K562 (cell line): ENCODE data around the gene VGF. TPM values are rescaled to one million over a fixed set of nuclear protein-coding genes. Genes with fewer than 3 reads are reported as not detected.

ENCODE experiments used
- ATAC-seq: fragments of 200-7000 bp; cut with Tn5 transposase; 3 replicates; pipeline ENCODE4 v1.9.1; 2020; ENCODE audit warnings: moderate library complexity
- BruUV-seq: library from RNA; stranded (reverse); fragments of 400-500 nt; replicated peaks from 2 replicates; lab custom pipeline; 2021; lab: Mats Ljungman, UMichigan
- CTCF ChIA-PET: fragments of 300-600 bp; formaldehyde crosslinking; extraction: SDS; loops from one replicate; lab custom pipeline; 2021; ENCODE audit warnings: low intra/inter-chr PET ratio; lab: Yijun Ruan, JAX
- POLR2A ChIA-PET: fragments of 300-600, 350-650 bp; sonication (Branson Sonifier 250); formaldehyde crosslinking; extraction: SDS; loops from one replicate; lab custom pipeline; 2021; ENCODE audit warnings: antibody characterized with exemption, inconsistent platforms; lab: Yijun Ruan, JAX
- DNase-seq, 4 experiments: peaks; one replicate each; pipeline versions ENCODE4 v3.0.0 to v3.0.0-alpha.2; 2011 to 2018; ENCODE audit warnings: low spot score in 3 of 4, mixed read lengths in 3 of 4; ENCODE audit errors: extremely low read depth in 1 of 4
- FAIRE-seq: peaks from 2 replicates; lab custom pipeline; 2011; peaks lifted over from hg19 to GRCh38; lab: Jason Lieb, UNC
- H2AFZ ChIP-seq: 2 replicates; pipeline ENCODE4 v1.6.0; 2011; ENCODE audit warnings: low read depth, low read length, control low read depth, inconsistent platforms
- H3K27ac ChIP-seq: fragments of 200-600 bp; 3 replicates; pipeline ENCODE4 v1.8.0; 2011; ENCODE audit warnings: low read depth, mild to moderate bottlenecking, control low read depth, inconsistent platforms, low read length, moderate library complexity, mixed read lengths; ENCODE audit errors: extremely low read depth
- H3K27me3 ChIP-seq, 2 experiments: fragments of 300-600 bp in 1 of 2; 2 replicates in 1 of 2; 3 replicates in 1 of 2; pipeline versions ENCODE4 v1.6.0 to v1.8.0; 2011; ENCODE audit warnings: inconsistent platforms in 2 of 2, low read length in 2 of 2, mild to moderate bottlenecking in 1 of 2, mixed read lengths in 1 of 2, moderate library complexity in 1 of 2; ENCODE audit not compliant: control insufficient read depth in 2 of 2, insufficient read depth in 2 of 2
- H3K36me3 ChIP-seq: fragments of 300-600 bp; 3 replicates; pipeline ENCODE4 v1.8.0; 2011; ENCODE audit warnings: mild to moderate bottlenecking, low read length, inconsistent platforms; ENCODE audit not compliant: control insufficient read depth, insufficient read depth
- H3K4me1 ChIP-seq, 2 experiments: fragments of 200-600 bp in 1 of 2; replicated peaks in 1 of 2; 2 replicates in 1 of 2; 3 replicates in 1 of 2; pipeline versions ENCODE4 v1.5.1 to v1.8.0; 2011; ENCODE audit warnings: inconsistent platforms in 2 of 2, low read length in 2 of 2, mild to moderate bottlenecking in 1 of 2, mixed read lengths in 1 of 2, moderate library complexity in 1 of 2; ENCODE audit not compliant: control insufficient read depth in 2 of 2, insufficient read depth in 2 of 2
- H3K4me2 ChIP-seq: 2 replicates; pipeline ENCODE4 v1.6.1; 2011; ENCODE audit warnings: low read length, control low read depth, inconsistent platforms, mixed read lengths; ENCODE audit not compliant: insufficient read depth
- H3K4me3 ChIP-seq: fragments of 200-600 bp; sonication (generic), shearing (Covaris generic); 2 replicates; pipeline ENCODE4 v1.5.1; 2016; ENCODE audit warnings: control low read depth, inconsistent platforms
- H3K79me2 ChIP-seq: fragments of 200-600 bp; 3 replicates; pipeline ENCODE4 v1.8.0; 2011; ENCODE audit warnings: low read length, inconsistent platforms; ENCODE audit not compliant: control insufficient read depth, insufficient read depth
- H3K9ac ChIP-seq, 2 experiments: 2 replicates each; pipeline versions ENCODE4 v1.6.0 to v1.6.1; 2011; ENCODE audit warnings: low read depth in 2 of 2, low read length in 2 of 2, control low read depth in 1 of 2, inconsistent platforms in 1 of 2, mild to moderate bottlenecking in 1 of 2, mixed read lengths in 1 of 2; ENCODE audit not compliant: insufficient read depth in 1 of 2
- H3K9me1 ChIP-seq: one replicate; pipeline ENCODE4 v1.6.0; 2011; ENCODE audit warnings: inconsistent platforms, mild to moderate bottlenecking, low read length, moderate library complexity; ENCODE audit not compliant: control insufficient read depth, insufficient read depth
- H3K9me3 ChIP-seq: replicated peaks from 2 replicates; pipeline ENCODE4 v1.5.1; 2011; ENCODE audit warnings: low read depth, low read length, inconsistent platforms; ENCODE audit not compliant: control insufficient read depth, insufficient read depth
- H4K20me1 ChIP-seq: replicated peaks from 2 replicates; pipeline ENCODE4 v1.6.1; 2011; ENCODE audit warnings: low read length, inconsistent platforms, mixed read lengths; ENCODE audit not compliant: control insufficient read depth, insufficient read depth
- CBX5 ChIP-seq: IDR thresholded peaks from 2 replicates; pipeline ENCODE4 v1.6.1; 2014; ENCODE audit warnings: low read depth, borderline replicate concordance
- ELF2 ChIP-seq: fragments of 250-450 bp; sonication (Bioruptor Pico); IDR thresholded peaks from 2 replicates; pipeline ENCODE4 v1.5.0; 2021; ENCODE audit warnings: mild to moderate bottlenecking
- ELK1 ChIP-seq: sonication (generic); formaldehyde crosslinking; IDR thresholded peaks from 2 replicates; pipeline ENCODE4 v1.8.1; 2022; ENCODE audit warnings: missing genetic modification reagents
- FOXA3 ChIP-seq, 2 experiments: fragments of 450-650 bp in 1 of 2; sonication (generic) in 1 of 2; formaldehyde crosslinking; IDR thresholded peaks in 1 of 2; conservative IDR thresholded peaks in 1 of 2; 2 replicates each; pipeline versions ENCODE4 v1.4.0 to v1.8.0; 2020 to 2022; ENCODE audit warnings: mild to moderate bottlenecking in 2 of 2, missing genetic modification reagents in 1 of 2
- HINFP ChIP-seq: fragments of 450-650 bp; conservative IDR thresholded peaks from 2 replicates; pipeline ENCODE4 v1.6.1; 2016; ENCODE audit warnings: missing genetic modification characterization, low read depth, mild to moderate bottlenecking, control low read depth, missing compliant biosample characterization
- HNRNPK ChIP-seq: fragments of 200-400 bp; formaldehyde crosslinking; IDR thresholded peaks from one replicate; pipeline ENCODE4 v1.6.1; 2018; ENCODE audit warnings: mild to moderate bottlenecking, low read depth, low read length; ENCODE audit not compliant: poor library complexity, severe bottlenecking
- POLR2A ChIP-seq: fragments of 450-650 bp; conservative IDR thresholded peaks from 2 replicates; pipeline ENCODE4 v1.6.1; 2016
- PYGO2 ChIP-seq: fragments of 450-650 bp; IDR thresholded peaks from 2 replicates; pipeline ENCODE4 v1.6.1; 2016; ENCODE audit warnings: mild to moderate bottlenecking, missing genetic modification characterization, moderate library complexity, missing compliant biosample characterization
- RFX5 ChIP-seq: IDR thresholded peaks from 2 replicates; pipeline ENCODE4 v1.6.1; 2011; ENCODE audit warnings: low read depth, mild to moderate bottlenecking, improper control_type of control experiment, low read length
- WHSC1 ChIP-seq: IDR thresholded peaks from one replicate; pipeline ENCODE4 v1.6.1; 2012; ENCODE audit warnings: low read length, control low read depth, inconsistent platforms
- ZBTB17 ChIP-seq: fragments of 450-650 bp; formaldehyde crosslinking; IDR thresholded peaks from 2 replicates; pipeline ENCODE4 v1.4.0; 2020; ENCODE audit warnings: mild to moderate bottlenecking
- WGBS: fragments of 100-300 bp; shearing (Covaris generic); methylation state at CpG from one replicate; pipeline ENCODE4 v1.1.6; 2016; ENCODE audit warnings: low coverage, mixed read lengths; ENCODE audit not compliant: insufficient coverage; ENCODE audit errors: missing lambda C conversion rate; 5-methylcytosine and 5-hydroxymethylcytosine counted together
- in situ Hi-C: fragments of 300-500 bp; cut with MboI; formaldehyde crosslinking; loops from 4 replicates; pipeline ENCODE4 v1.15.0; 2018; ENCODE audit warnings: inconsistent platforms, mixed read lengths
- intact Hi-C: fragments of 100-400 bp; cut with micrococcal nuclease; formaldehyde crosslinking; loops from 2 replicates; pipeline ENCODE4 v1.14.2; 2022
- polyA plus RNA-seq, 8 experiments: library from polyadenylated mRNA; depleted of rRNA in 4 of 8; stranded (reverse) in 5 of 8; unstranded in 3 of 8; fragments of >200 nt; fragmentation: Nextera tagmentation in 2 of 8; fragmentation: Illumina TruSeq in 1 of 8; extraction: Ambion mirVana in 2 of 8; extraction: Trizol in 1 of 8; gene quantifications; 2 replicates each; pipeline versions ENCODE4 v1.2.1 to v1.2.3, GENCODE V29; 2011 to 2014; ENCODE audit warnings: inconsistent platforms in 1 of 8, missing spikeins in 1 of 8
- total RNA-seq, 7 experiments: library from RNA; depleted of rRNA in 6 of 7; stranded (reverse); fragments of >200 nt in 6 of 7; fragmentation: Illumina TruSeq in 2 of 7; extraction: Trizol in 2 of 7; gene quantifications; 2 replicates each; pipeline versions ENCODE4 v1.2.1 to v1.2.3, GENCODE V29; 2011 to 2021; ENCODE audit warnings: low replicate concordance in 1 of 7
- TF ChIP-seq, protein P1 (sequence below): fragments of 450-650 bp; IDR thresholded peaks from one replicate; pipeline ENCODE4 v1.6.1; 2018; ENCODE audit warnings: mild to moderate bottlenecking, moderate library complexity; ENCODE audit not compliant: partially characterized antibody
- TF ChIP-seq, protein P2 (sequence below): sonication (generic); formaldehyde crosslinking; IDR thresholded peaks from 2 replicates; pipeline ENCODE4 v1.9.0; 2022; ENCODE audit warnings: mild to moderate bottlenecking, missing genetic modification reagents

VGF gene
- total and polyA plus RNA-seq, 9 of the 15 experiments (the other 6 are each of a cell fraction or from before 2014, with no cell fraction given) = 0.03 to 5.7 (median 0.34) TPM

GRCh38 chr7:101138213-101138870 lies 27.0 kb downstream of the VGF start (continued):
- TF ChIP-seq ELF2 (CRISPR knock-in tag) (peak; percentile 61), RFX5 (no peak), POLR2A (peak; percentile 83)
- TF ChIP-seq, protein P1, sequence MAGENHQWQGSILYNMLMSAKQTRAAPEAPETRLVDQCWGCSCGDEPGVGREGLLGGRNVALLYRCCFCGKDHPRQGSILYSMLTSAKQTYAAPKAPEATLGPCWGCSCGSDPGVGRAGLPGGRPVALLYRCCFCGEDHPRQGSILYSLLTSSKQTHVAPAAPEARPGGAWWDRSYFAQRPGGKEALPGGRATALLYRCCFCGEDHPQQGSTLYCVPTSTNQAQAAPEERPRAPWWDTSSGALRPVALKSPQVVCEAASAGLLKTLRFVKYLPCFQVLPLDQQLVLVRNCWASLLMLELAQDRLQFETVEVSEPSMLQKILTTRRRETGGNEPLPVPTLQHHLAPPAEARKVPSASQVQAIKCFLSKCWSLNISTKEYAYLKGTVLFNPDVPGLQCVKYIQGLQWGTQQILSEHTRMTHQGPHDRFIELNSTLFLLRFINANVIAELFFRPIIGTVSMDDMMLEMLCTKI = no peak

GRCh38 chr7:101137651-101138212 lies 27.6 kb downstream of the VGF start:
- no TSS peak for BruUV-seq
- intact Hi-C loops = loop anchor here (1.0 to 2.0 kb wide), 3 partner anchors 37 to 241 kb away; no protein-coding TSS in a partner anchor
- H3K79me2 ChIP-seq = no peaks in the 10 kb centered on the region
- no peaks in the 10 kb centered on the region for H3K9me3 ChIP-seq
- no peaks in the 10 kb centered on the region for H3K27me3 ChIP-seq
- no peaks in the 10 kb centered on the region for H4K20me1 ChIP-seq
- CTCF ChIA-PET = interaction anchor here (0.6 to 1.2 kb wide), 3 partner anchors 43 to 60 kb away, joined by 3 to 6 read pairs (median 4); no protein-coding TSS in a partner anchor
- H2AFZ ChIP-seq = peak overlapping the region; percentile 98
- peak overlapping the region; percentile 84 for H3K4me2 ChIP-seq
- FAIRE-seq (no peak), DNase-seq (peak in 1 of 4 experiments; percentile 10), ATAC-seq (no peak)
- peak overlapping the region; percentile 98 for H3K27ac ChIP-seq
- H3K4me1 ChIP-seq = peaks cover 20 to 45% of the 10 kb centered on the region in 2 experiments
- POLR2A ChIA-PET = interaction anchor here (1.1 to 1.9 kb wide), 3 partner anchors 9 to 80 kb away, joined by 3 to 10 read pairs (median 3); partner anchors contain the start of genes PLOD3 and SERPINE1
- 54% methylated on average over 9 of the region's 9 CpGs for WGBS
- peak overlapping the region; percentile 45 to 79 for H3K9ac ChIP-seq
- H3K4me3 ChIP-seq = peak overlapping the region; percentile 33; the same call in 1 of the 2 replicates
- in situ Hi-C loops = no loop called here
- no peaks in the 10 kb centered on the region for H3K36me3 ChIP-seq
- no peaks in the 10 kb centered on the region for H3K9me1 ChIP-seq
- TF ChIP-seq ZBTB17 (CRISPR knock-in tag) (no peak), FOXA3 (CRISPR knock-in tag; conservative IDR thresholded peaks at IDR 0.05 in 1 of 2, IDR thresholded peaks at IDR 0.05 in 1 of 2) (peak in 1 of 2 experiments; percentile 58; a peak in 1 of 4 replicates), PYGO2 (tag) (0 out of 2 replicates have a peak, but pooled peaks have one; percentile 14), CBX5 (no peak), HINFP (tag) (0 out of 2 replicates have a peak, but pooled peaks have one; percentile 28), WHSC1 (no peak), HNRNPK (no peak), ELK1 (CRISPR knock-in tag) (no peak)
- TF ChIP-seq, protein P2, sequence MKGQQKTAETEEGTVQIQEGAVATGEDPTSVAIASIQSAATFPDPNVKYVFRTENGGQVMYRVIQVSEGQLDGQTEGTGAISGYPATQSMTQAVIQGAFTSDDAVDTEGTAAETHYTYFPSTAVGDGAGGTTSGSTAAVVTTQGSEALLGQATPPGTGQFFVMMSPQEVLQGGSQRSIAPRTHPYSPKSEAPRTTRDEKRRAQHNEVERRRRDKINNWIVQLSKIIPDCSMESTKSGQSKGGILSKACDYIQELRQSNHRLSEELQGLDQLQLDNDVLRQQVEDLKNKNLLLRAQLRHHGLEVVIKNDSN (CRISPR knock-in tag) = no peak
